ENCODE measurements around the gene LIF. TPM values are rescaled to one million over a fixed set of nuclear protein-coding genes. Genes with fewer than 3 reads are reported as not detected.

Gene LIF
- total RNA-seq, 1 donor from 2014 or later, result 0.52 TPM

DNA sequence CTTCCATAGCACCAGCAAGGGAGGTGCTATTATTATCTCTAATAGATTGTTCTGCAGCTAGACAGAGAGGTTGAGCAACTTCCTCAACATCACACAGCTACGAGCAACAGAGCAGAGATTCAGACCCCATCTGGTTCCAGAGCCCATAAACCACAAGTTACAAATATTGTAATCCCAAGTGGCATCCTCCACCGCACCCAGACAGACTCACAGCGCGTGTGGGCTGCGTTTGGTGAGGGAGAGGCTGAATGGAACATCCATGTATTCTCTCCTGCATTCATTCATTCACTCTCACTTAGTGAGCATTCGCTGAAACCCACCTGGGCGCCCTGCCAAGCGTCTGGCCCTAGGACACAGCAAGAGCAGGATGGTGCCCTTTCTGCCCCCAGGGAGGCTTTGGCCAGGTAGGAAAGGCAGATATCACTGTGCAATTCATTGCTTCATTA lies 33.5 kb downstream of the LIF start:
- Histone ChIP-seq H3K27ac (ENCODE audit: low read depth, low read length) (no peak overlapping the region), H3K9ac (ENCODE audit: low read depth in 1 of 3, low read length in 3 of 3) (no peak overlapping the region), H3K4me1 (ENCODE audit: control insufficient read depth in 3 of 3, insufficient read depth in 3 of 3, low read length in 3 of 3) (peaks cover 6 to 9% (median 8%) of the 10 kb centered on the region in 3 donors), H3K9me3 (ENCODE audit: control insufficient read depth in 3 of 3, low read length in 3 of 3) (no peaks in the 10 kb centered on the region), H3K4me3 (ENCODE audit: low read length in 3 of 3) (no peak overlapping the region), H3K36me3 (ENCODE audit: control insufficient read depth in 3 of 3, insufficient read depth in 3 of 3, low read length in 3 of 3) (no peaks in the 10 kb centered on the region), H3K27me3 (ENCODE audit: control insufficient read depth in 3 of 3, insufficient read depth in 3 of 3, low read length in 3 of 3) (peaks cover 25 to 50% (median 34%) of the 10 kb centered on the region in 3 donors)

DNA sequence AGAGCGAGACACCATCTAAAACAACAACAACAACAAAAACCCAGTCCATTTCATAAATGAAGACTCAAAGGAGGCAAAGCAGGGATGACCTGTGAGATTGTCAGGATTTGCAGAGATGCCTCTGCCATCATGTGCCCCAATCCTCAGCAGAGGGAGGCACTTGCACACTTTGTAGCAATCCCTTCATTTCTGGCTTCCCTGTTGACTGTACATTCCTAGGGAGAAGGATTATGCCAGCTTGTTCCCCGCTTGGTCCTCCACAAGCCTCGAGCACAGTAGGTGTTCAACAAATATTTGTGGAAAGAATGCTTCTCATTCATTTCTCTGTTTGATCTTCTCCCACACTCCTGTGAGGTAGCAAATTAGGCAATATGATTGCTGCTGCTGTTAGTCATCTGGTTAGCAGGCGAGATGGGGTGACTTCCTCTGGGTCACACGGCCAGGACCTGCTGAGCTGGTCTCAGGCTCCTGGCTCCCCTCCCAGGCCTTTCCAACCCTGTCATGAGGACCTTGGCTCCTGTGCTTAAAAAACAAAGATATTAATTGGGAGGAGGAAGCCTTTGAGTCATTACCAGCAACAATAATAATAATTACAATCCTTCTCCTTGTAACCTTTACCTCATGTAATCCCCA lies 34.1 kb downstream of the LIF start:
- Histone ChIP-seq H3K9me3 (ENCODE audit: control insufficient read depth in 3 of 3, low read length in 3 of 3) (no peaks in the 10 kb centered on the region), H3K9ac (ENCODE audit: low read depth in 1 of 3, low read length in 3 of 3) (no peak overlapping the region), H3K27me3 (ENCODE audit: control insufficient read depth in 3 of 3, insufficient read depth in 3 of 3, low read length in 3 of 3) (peaks cover 25 to 52% (median 35%) of the 10 kb centered on the region in 3 donors), H3K4me3 (ENCODE audit: low read length in 3 of 3) (no peak overlapping the region), H3K4me1 (ENCODE audit: control insufficient read depth in 3 of 3, insufficient read depth in 3 of 3, low read length in 3 of 3) (peaks cover 6 to 9% (median 9%) of the 10 kb centered on the region in 3 donors), H3K36me3 (ENCODE audit: control insufficient read depth in 3 of 3, insufficient read depth in 3 of 3, low read length in 3 of 3) (no peaks in the 10 kb centered on the region), H3K27ac (ENCODE audit: low read depth, low read length) (no peak overlapping the region)

DNA sequence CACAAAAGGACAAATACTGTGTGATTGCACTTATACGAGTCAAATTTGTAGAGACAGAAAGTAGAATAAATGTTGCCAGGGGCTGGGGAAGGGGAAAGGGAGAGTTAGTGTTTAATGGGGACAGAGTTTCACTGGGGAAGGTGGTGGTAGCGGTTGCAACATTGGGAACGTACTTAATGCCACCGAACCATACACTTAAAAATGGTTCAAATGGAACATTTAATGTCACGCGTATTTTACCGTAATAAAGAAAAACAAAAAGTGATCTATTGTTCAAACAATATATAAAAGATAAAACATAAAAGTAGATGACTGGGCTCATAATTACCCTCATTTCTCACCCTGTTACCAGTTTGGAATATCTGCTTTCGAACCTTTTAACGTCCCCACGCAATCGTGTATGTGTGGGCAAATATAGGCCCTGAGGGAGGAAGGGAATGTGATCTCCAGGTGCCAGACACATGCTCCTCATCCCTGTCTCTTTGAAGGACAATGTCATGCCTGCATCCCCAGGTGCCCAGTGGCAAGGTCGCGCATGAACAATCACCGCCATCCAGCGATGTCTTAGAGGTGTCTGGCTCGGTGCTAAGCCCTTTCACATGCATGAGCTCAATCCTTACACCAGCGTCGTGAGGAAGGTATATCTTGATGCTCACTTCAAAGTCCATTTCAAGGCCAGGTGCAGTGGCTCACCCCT lies 35.3 kb downstream of the LIF start:
- peaks cover 21 to 61% (median 35%) of the 10 kb centered on the region in 3 donors for H3K27me3 ChIP-seq (ENCODE audit: control insufficient read depth in 3 of 3, insufficient read depth in 3 of 3, low read length in 3 of 3)
- H3K9ac ChIP-seq (ENCODE audit: low read depth in 1 of 3, low read length in 3 of 3), result no peak overlapping the region
- no peaks in the 10 kb centered on the region for H3K36me3 ChIP-seq (ENCODE audit: control insufficient read depth in 3 of 3, insufficient read depth in 3 of 3, low read length in 3 of 3)
- H3K9me3 ChIP-seq (ENCODE audit: control insufficient read depth in 3 of 3, low read length in 3 of 3), result no peaks in the 10 kb centered on the region
- H3K4me1 ChIP-seq (ENCODE audit: control insufficient read depth in 3 of 3, insufficient read depth in 3 of 3, low read length in 3 of 3), result peaks cover 9 to 17% (median 15%) of the 10 kb centered on the region in 3 donors
- H3K4me3 ChIP-seq (ENCODE audit: low read length in 3 of 3), result no peak overlapping the region
- no peak overlapping the region for H3K27ac ChIP-seq (ENCODE audit: low read depth, low read length)

GRCh38 chr22:30210235-30210909 lies 36.2 kb downstream of the LIF start:
- Histone ChIP-seq H3K9ac (ENCODE audit: low read depth in 1 of 3, low read length in 3 of 3) (no peak overlapping the region), H3K27ac (ENCODE audit: low read depth, low read length) (no peak overlapping the region), H3K4me3 (ENCODE audit: low read length in 3 of 3) (no peak overlapping the region), H3K9me3 (ENCODE audit: control insufficient read depth in 3 of 3, low read length in 3 of 3) (no peaks in the 10 kb centered on the region), H3K36me3 (ENCODE audit: control insufficient read depth in 3 of 3, insufficient read depth in 3 of 3, low read length in 3 of 3) (no peaks in the 10 kb centered on the region), H3K27me3 (ENCODE audit: control insufficient read depth in 3 of 3, insufficient read depth in 3 of 3, low read length in 3 of 3) (peaks cover 26 to 67% (median 36%) of the 10 kb centered on the region in 3 donors), H3K4me1 (ENCODE audit: control insufficient read depth in 3 of 3, insufficient read depth in 3 of 3, low read length in 3 of 3) (peaks cover 15 to 24% (median 17%) of the 10 kb centered on the region in 3 donors)

GRCh38 chr22:30209642-30210041 lies 36.9 kb downstream of the LIF start:
- Histone ChIP-seq H3K27me3 (ENCODE audit: control insufficient read depth in 3 of 3, insufficient read depth in 3 of 3, low read length in 3 of 3) (peaks cover 24 to 68% (median 35%) of the 10 kb centered on the region in 3 donors), H3K4me3 (ENCODE audit: low read length in 3 of 3) (no peak overlapping the region), H3K27ac (ENCODE audit: low read depth, low read length) (peak overlapping the region; percentile 62), H3K4me1 (ENCODE audit: control insufficient read depth in 3 of 3, insufficient read depth in 3 of 3, low read length in 3 of 3) (peaks cover 20 to 27% (median 23%) of the 10 kb centered on the region in 3 donors), H3K36me3 (ENCODE audit: control insufficient read depth in 3 of 3, insufficient read depth in 3 of 3, low read length in 3 of 3) (no peaks in the 10 kb centered on the region), H3K9ac (ENCODE audit: low read depth in 1 of 3, low read length in 3 of 3) (no peak overlapping the region), H3K9me3 (ENCODE audit: control insufficient read depth in 3 of 3, low read length in 3 of 3) (no peaks in the 10 kb centered on the region)

DNA sequence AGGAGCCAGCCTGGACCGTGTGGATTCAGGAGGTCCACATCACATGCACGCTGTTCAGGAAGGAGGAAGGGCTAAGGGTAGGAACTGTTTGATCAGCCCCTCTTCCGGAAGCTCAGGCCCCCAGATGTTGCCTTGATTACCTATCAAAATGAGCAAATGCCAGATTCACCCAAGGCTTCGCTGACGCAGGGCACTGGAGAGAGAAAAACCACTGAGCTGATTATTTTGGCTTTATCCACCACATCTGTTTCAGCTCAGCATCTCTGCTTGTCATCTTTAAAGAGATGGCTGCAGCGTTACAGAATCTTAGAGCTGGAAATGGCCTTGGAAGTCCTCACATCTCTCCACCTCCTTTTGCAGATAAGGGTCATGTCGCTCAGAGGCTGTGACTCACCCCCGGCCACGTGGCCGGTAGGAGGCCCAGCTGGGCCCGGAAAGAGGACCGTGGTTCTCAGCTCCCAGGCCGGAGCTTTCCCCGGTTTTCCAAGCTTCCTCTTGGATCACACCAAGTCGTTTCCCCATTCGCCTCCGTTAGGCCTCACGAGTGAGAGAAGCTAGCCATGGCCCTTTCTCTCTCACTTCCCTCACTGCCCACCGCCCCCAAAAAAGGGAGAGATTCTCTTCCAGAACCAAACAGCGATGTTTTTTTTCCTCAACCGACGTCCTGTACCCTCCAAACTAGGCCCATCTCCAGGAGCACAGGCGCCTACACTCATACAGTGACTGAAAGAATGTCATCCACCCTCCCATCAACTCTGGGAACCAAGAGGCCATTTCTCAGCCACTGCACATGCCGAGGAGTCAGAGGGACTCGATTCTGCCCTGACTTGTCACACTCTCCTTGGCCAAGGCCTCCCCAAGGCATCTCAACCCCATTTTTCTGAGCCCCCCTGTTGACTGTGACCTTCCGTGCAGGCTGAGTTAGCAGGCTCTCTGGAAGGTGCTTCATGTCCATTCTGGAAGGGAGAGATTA lies 37.6 kb downstream of the LIF start:
- no peak overlapping the region for H3K4me3 ChIP-seq (ENCODE audit: low read length in 3 of 3)
- no peaks in the 10 kb centered on the region for H3K9me3 ChIP-seq (ENCODE audit: control insufficient read depth in 3 of 3, low read length in 3 of 3)
- H3K36me3 ChIP-seq (ENCODE audit: control insufficient read depth in 3 of 3, insufficient read depth in 3 of 3, low read length in 3 of 3), result no peaks in the 10 kb centered on the region
- peak overlapping the region in 1 of 3 donors; percentile 6 for H3K9ac ChIP-seq (ENCODE audit: low read depth in 1 of 3, low read length in 3 of 3)
- H3K27me3 ChIP-seq (ENCODE audit: control insufficient read depth in 3 of 3, insufficient read depth in 3 of 3, low read length in 3 of 3), result peaks cover 18 to 71% (median 42%) of the 10 kb centered on the region in 3 donors
- peaks cover 24 to 27% (median 24%) of the 10 kb centered on the region in 3 donors for H3K4me1 ChIP-seq (ENCODE audit: control insufficient read depth in 3 of 3, insufficient read depth in 3 of 3, low read length in 3 of 3)
- peak overlapping the region; percentile 62 for H3K27ac ChIP-seq (ENCODE audit: low read depth, low read length)

DNA sequence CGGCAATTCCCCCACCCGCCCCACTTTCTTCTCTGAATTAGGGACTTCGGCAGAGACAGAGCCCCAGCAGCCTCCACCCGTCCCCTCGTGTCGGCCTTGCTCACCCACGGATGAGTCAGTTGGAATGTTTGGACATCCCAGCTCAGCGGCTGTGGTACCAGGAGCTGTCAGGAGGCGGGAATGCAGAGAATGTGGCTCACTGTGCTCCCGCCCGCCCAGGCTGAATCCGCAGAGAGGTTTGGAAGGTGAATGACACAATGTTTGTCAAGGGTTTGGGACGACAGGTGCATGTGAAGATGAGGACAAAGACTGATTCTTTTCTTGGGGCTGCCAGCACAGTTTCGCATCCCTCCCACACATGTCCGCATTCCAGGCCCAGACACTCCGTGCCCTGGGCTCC lies 39.6 kb downstream of the LIF start:
- no peaks in the 10 kb centered on the region for H3K36me3 ChIP-seq (ENCODE audit: control insufficient read depth in 3 of 3, insufficient read depth in 3 of 3, low read length in 3 of 3)
- H3K9me3 ChIP-seq (ENCODE audit: control insufficient read depth in 3 of 3, low read length in 3 of 3), result no peaks in the 10 kb centered on the region
- peaks cover 19 to 24% (median 24%) of the 10 kb centered on the region in 3 donors for H3K4me1 ChIP-seq (ENCODE audit: control insufficient read depth in 3 of 3, insufficient read depth in 3 of 3, low read length in 3 of 3)
- H3K27me3 ChIP-seq (ENCODE audit: control insufficient read depth in 3 of 3, insufficient read depth in 3 of 3, low read length in 3 of 3), result peaks cover 15 to 70% (median 42%) of the 10 kb centered on the region in 3 donors
- no peak overlapping the region for H3K9ac ChIP-seq (ENCODE audit: low read depth in 1 of 3, low read length in 3 of 3)
- no peak overlapping the region for H3K4me3 ChIP-seq (ENCODE audit: low read length in 3 of 3)
- H3K27ac ChIP-seq (ENCODE audit: low read depth, low read length), result peak overlapping the region; percentile 57

DNA sequence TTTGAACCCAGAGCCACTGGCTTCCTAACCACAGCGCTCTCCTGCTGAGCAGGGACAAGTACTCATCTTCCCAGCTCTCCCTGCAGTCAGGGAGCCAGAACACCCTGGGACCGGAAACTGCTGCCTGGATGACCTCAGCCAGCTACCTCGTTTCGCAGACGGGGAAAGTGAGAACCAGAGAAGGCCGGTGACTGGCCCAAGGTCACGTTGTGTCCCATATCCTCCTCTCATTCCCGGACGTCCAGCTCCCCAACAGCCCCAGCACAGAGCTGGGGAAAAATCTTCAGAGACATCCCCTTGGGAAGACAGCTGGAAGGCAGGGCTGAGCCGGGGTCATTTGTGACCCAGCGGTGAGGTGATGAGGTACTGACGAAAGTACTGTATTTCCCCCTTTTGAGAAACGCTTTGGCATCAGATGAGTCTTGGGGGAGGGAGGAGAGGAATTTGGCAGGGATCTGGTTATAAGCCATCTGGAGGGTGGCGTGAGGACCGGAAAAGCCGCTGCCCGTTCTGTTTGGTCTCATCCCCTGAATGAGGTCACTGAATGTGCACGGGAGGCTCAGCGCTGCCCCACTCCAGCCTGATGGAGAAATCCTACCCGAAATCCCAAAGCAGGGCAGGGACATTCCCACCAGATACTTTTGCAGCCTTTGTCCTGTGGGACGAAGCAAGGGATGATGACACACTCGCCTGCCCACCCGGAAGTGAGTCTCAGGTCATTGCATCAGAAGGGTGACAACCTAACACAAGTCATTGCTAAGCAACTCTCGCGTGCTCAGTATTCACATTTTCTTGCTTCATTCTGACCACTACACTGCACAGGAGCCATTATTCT lies 41.1 kb downstream of the LIF start:
- Histone ChIP-seq H3K27me3 (ENCODE audit: control insufficient read depth in 3 of 3, insufficient read depth in 3 of 3, low read length in 3 of 3) (peaks cover 10 to 67% (median 44%) of the 10 kb centered on the region in 3 donors), H3K36me3 (ENCODE audit: control insufficient read depth in 3 of 3, insufficient read depth in 3 of 3, low read length in 3 of 3) (no peaks in the 10 kb centered on the region), H3K4me1 (ENCODE audit: control insufficient read depth in 3 of 3, insufficient read depth in 3 of 3, low read length in 3 of 3) (peaks cover 19 to 24% (median 24%) of the 10 kb centered on the region in 3 donors), H3K9me3 (ENCODE audit: control insufficient read depth in 3 of 3, low read length in 3 of 3) (no peaks in the 10 kb centered on the region), H3K27ac (ENCODE audit: low read depth, low read length) (peak overlapping the region; percentile 65), H3K4me3 (ENCODE audit: low read length in 3 of 3) (peak overlapping the region in 1 of 3 donors; percentile 41), H3K9ac (ENCODE audit: low read depth in 1 of 3, low read length in 3 of 3) (peak overlapping the region; percentile 10 to 33 (median 16))

All from skeletal muscle tissue (tissue), 4 donors.